Superior temporal gyrus (tissue), 1 donor: ENCODE results near the gene CDC42BPB.

Experiments used
- DNase-seq: peaks from one replicate; pipeline ENCODE4 v3.0.0-alpha.2; 2016; ENCODE audit errors: extremely low spot score

Gene CDC42BPB

DNA sequence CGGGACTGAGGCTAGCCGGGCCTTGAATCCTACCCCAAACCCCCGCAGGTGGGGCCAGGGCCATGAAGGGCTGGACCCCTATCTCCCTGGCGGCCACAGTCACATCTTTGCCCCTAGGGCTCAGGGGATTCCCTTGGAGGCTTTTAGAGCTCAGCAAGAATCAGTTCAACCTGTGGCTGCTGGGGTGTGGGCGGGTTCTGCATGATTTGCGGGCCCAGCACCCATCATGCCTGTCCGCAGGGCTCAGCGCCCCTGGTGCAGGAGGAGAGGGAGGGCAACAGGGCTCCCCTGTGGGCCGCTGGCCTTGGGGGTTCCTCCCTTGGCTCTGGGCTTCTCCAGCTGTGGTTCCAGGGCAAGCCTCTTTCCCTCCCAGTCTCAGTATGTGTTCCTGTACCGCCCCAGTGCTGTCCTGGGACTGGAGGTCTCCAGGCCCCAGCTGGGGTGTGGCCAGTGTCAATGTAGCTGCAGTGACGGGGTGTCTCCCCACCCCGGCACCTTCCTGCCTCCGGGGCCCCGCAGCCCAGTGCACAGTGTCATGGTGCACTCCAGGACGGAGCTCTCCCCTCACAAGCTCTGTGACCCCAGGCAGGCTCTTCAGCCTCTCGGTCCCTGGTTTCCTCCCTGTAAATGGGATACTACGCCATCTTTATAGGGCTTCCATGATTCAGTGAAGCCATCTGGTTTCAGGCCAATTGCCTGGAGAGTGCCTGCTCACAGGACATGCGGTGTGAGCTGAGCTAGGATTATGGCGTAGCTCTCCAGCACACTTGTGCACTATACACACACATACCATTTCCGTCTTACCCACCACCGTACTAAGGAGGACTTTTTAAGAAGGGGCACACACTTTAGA, 16.8 kb upstream of the CDC42BPB start:
- DNase-seq, result no peak

DNA sequence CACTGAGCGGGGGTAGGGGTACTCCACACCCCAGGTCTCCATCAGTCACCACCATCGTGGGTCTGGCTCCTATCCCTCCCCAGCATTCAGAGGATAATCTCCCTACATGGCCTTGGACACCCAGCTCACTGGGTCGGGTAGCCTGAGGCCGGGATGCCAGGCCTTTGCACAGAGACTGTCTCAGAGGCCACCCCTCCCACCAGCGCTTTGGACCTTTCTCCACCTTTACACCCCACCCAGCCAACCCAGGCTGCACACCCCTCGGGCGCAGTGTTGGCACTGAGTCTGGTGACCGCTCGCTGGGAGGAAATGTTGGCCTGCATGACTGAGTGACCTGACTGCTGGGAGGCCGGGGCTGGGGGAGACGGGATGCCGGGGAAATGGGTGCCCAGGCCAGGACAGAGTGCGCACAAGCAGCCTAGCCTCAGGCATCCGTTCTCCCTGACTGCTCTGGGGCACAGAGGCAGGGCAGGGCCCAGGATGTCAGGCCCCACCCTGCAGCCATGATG, 16.1 kb upstream of the CDC42BPB start:
- no peak for DNase-seq

DNA sequence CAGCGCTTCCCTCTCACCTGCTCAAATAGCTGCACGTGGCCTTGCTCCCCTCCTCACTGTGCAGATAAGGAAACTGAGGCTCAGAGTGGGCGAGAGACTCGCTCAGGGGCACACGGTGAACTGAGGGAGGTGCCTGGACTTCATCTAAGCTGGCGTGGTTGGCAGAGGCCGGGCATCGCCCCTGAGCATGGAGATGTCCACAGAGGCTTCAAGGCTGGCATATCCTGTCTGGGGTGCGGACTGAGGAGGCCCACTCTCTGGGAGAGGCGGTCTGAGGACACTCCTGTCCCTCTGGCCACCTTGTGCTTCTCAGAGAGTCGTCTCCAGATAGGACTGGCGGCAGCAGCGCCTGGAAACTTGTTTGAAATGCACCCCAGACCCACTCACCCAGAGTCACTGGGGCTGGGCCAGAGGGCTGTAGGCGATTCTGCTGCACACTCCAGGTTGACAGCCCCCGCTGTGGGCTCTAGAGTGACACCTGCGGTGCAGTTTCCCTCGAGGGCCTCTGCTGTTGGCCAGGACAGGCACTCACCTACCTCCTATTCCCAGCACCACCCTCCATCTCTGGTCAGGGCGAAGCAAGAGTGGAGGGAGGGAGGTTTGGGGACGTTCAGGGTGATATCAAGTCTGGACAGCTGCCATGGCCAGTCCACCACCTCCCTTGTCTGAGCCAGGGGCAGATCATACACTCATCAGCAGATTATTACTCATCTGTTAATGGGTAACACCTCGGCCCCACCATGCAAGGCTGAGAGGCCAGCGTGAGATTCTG, 15.4 kb upstream of the CDC42BPB start:
- no peak for DNase-seq

DNA sequence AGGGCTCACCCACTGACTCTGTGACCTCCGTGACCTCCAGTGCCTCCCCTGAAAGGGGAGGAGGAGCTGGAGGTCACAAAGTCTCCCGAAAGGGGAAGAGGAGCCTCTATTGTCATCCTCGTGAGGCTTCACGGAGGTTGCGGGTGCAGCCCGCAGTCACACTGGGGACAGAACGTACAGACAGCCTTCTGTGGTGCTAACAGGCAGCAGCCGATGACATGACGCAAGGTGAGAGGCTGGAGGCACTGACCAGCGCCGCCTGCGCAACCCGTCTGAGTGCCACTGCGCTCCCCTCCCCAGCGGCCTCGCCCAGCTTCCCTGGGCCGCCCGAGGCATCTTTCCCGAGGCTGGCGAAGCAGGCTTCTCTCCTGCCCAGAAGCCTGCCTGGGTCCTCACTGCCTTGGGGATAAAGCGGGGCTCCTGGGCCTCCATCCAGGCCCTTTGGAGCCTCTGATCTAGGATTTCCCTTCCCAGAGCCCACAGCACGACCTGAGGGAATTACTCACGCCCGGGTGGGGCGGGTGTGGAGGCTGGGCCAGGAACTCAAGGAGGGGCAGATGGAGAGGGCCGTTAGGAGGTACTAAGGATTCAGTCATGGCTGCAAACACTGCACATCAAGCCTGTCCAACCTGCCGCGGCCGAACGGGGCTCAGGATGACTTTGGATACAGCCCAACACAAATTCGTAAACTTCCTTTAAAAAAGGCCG, 14.3 kb upstream of the CDC42BPB start:
- DNase-seq, result no peak

DNA sequence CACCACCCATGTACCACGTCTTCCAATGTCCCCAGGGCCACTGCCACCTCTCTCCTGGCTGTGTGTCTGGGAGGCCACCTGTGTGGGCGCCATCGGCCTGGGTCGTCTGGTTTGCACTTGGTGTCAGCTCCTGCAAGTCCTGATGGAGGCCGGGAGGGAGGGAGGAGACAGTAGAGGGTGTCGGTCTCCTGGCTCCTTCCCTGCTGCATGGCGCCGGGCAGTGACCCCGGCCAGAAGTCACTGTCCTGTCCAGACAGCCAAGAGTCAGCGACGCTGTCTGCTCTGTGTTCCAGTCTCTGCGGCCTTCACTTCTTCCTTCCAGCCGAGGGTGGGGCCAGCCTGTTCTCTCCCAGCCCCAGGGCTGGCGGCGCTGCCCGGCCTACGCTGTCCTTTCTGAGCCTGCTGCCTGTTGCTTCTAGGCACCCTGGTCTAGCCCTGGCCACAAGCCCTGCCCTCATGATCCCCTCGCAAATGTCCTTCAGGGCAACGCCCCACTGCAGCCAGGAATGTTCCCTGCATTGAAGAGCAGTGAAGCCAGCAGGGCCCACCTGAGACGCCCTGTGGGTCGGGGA, 13.7 kb upstream of the CDC42BPB start:
- no peak for DNase-seq

DNA sequence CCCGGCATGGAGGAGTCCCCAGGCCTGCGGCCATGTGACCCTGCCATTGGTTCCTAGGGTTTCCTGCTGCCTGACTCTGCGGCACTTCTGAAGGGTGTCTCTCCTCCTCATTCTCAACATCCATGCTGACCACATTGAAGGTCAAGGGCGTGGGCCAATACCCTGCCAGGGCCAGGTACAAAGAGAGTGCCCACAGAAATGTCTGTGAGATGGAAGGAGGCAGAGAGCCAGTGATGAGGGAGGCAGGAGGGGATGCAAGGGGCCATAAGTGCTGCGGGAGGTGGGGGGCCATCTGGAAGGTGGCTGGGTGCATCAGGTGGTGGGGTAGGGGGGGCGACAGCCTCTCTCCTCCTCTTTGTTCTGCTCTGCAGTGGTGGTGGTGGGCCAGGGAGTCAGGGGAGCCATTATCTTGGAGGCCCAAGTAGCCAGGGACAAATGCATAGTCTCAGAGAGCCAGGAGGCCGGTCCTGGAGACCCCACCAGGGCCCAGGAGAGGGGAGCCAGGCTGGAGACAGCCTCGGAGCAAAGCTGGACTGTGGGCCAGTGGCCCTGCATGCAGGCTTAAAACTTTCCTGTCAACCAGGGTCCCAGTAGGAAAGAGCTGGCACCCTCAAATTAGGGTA, 13.0 kb upstream of the CDC42BPB start:
- DNase-seq, result no peak

DNA sequence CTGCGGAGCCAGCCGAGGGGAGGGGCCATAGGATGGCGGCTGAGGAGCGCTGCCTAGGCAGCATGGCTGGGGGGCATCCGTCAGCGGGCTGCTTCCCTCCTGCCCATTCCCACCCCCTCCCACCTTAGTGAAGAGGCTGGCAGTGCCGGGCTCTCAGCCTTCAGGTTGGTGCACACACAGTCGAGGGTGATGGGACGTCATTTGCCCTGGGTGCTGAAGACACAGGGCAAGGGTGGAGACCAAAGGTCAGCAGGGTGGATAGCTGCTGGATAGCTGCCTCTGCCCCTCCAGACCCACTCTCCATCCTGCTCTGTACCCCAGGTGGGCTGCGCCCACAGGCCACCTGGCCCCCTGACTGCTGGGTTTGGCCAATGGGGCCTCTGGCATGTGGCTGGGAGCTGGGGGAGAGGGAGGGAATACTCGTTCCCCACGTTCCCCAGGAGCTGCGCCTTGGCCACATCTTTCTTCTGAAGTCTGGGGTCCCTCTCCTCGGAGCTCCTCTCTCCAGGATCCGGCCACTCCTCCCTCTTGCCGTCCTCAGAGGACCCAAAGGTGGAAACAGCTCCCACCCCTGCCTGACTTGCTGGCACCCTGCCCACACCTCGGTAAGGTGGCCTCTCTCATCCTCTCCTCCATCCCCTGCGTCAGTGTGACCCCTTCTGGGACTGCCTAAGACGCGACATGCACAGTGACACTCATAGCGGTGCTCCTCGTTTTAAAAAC, 11.2 kb upstream of the CDC42BPB start:
- DNase-seq, result no peak

DNA sequence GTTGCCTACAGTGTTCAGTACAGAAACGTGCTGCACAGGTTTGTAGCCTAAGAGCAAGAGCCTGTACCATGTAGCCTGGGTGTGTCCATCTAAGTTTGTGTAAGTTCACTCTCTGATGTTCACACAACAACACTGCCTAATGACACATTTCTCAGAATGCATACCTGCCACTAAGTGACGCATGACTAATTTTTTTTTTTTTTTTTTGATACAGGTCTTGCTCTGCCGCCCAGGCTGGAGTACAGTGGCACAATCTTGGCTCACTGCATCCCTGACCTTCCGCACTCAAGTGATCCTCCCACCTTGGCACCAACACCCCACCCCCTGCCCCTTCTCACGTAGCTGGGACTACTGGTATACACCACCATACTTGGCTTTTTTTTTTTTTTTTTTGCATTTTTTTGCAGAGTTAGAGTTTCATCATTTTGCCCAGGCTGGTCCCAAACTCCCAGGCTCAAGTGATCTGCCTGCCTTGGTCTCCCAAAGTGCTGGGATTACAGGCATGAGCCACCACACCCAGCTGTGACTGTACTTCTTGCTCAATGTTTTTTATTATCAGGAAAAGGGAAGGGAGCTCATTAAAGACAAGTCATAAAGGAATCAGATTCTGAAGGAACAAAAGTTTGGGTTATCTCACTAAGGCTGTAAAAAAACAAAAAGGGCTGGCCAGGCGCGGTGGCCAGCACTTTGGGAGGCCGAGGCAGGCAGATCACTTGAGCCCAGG, 10.0 kb upstream of the CDC42BPB start:
- no peak for DNase-seq

DNA sequence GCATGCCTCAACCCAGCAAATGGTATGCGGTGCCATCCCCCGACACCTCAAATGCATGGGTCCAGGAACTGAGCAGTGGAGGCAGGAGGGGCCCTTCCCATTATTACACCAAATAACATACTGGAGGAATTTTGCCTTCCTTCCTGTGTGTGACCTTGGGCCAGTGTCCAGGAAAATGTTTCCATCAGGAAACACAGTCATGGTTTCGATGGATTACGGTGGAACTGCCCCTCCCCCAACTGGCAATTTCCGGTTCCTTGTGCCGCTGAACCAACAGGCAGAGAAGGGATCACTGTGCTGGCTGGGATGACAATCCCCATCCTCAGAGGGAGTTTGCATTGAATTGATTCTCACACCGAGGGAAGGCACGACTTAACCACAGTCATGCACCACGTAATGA, 9.1 kb upstream of the CDC42BPB start:
- DNase-seq, result no peak

DNA sequence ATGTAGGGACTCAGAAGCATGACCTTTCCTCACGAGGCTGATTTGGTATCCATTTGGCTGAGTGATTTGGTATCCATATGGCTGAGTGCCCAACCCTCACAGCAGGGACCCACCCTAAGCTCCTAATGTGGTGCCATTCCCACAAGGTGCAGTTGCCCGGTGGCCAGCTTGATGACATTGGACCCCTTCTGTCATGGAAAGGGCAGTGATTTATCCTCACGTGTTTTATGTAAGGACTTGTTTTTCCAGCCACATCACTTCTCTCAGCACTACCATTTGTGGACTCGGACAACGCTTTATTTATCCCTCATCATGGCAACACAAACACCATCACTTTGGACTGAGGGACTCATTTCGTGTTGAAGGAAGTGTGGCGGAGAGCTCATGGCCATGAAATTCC, 8.5 kb upstream of the CDC42BPB start:
- DNase-seq, result no peak

DNA sequence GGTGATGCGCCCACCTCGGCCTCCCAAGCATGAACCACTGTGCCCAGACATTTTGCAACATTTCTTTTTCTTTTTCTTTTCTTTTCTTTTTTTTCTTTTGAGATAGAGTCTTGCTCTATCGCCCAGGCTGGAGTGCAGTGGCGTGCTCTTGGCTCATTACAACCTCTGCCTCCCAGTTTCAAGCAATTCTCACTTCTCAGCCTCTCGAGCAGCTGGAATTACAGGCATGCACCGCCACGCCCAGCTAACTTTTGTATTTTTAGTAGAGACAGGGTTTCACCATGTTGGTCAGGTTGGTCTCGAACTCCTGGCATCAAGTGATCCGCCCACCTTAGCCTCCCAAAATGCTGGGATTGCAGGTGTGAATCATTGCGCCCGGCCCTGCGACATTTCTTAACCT, 7.6 kb upstream of the CDC42BPB start:
- no peak for DNase-seq

DNA sequence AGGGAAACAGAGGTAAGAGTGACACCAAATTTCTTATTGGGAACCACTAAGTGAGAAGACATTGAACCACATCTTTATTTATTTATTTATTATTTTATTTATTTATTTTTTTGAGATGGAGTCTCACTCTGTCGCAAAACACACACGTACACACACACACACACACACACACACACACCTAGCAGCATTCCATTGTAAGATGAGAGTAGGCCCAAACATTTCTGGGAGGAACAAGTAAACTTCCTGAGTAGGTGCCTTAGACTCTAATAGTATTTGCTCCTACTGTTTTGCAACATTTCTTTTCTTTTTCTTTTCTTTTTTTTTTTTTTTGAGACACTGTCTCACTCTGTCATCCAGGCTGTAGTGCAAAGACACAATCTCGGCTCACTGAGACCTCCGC, 7.1 kb upstream of the CDC42BPB start:
- DNase-seq, result no peak

DNA sequence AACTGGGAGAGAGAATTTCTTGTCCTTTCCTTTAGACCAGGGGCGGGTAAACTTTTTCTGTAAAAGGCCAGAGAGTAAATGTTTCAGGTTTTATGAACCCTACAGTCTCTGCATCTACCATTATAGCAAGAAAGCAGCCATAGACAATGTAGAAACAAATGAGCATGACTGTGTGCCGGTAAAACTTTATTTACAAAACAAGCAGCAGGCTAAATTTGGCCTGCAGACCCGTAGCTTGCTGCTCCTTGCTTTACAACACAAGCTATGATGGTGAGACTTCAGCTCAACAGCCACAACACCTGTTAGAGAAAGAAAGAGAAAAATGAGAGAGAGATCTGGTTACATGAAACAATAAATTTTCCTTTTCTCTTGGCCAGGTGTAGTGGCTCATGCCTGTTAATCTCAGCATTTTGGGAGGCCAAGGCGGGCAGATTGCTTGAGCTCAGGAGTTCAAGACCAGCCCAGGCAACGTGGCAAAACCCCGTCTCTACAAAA, 4.2 kb upstream of the CDC42BPB start:
- DNase-seq, result no peak

DNA sequence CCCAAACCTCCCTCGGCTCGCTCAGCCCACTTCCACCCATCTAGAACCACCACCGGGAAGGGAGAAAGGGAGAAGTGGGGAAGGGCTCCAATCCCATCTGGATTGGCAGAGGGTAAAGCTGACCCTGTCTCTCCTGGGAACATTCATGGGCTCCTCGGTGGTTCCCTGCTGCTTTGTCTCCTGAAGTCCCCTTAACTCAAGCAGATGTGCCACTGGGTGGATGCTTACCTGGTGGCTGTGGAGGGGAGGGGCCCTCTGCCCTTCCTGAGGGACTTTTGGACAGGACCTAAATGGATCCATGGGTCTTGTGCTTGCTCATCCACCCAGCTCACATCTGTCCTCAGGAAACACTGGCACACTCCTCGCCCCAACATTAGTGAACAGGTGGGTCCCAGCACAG, 2.2 kb upstream of the CDC42BPB start:
- no peak for DNase-seq

DNA sequence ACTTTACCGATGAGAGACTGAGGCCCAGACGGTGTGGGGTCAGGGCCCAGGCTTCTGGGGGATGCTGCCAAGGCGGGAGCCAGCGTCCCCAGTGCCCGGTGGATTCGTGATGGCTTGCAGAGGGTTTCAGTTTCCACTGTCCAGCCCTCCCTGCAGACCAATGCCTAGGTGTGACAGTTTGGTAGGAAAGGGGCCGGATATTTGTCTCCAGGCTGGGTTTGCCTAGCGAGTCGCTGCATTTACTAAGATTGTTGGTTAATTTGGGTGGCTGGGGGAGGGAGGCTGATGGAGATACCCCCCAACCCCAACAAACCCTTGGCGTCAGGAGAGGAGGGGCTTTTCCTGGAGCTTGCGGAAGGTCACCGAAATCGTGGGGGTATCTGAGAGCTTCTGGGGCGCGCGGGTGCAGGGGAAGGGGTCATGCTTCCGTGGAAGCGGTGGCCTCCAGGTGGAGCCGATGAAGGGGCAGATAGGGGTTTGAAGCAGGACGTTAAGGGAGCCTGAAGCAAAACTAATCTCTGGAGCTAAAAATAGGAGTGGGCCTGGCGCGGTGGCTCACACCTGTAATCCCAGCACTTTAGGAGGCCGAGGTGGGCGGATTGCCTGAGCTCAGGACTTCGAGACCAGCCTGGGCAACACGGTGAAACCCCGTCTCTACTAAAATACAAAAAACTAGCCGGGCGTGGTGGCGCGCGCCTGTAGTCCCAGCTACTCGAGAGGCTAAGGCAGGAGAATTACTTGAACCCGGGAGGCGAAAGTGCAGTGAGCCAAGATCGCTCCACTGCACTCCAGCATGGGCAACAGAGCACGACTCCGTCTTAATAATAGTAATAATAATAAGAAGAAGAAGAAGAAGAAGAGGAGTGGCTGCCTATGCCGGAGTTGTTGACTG, 1.1 kb upstream of the CDC42BPB start:
- DNase-seq, result no peak

DNA sequence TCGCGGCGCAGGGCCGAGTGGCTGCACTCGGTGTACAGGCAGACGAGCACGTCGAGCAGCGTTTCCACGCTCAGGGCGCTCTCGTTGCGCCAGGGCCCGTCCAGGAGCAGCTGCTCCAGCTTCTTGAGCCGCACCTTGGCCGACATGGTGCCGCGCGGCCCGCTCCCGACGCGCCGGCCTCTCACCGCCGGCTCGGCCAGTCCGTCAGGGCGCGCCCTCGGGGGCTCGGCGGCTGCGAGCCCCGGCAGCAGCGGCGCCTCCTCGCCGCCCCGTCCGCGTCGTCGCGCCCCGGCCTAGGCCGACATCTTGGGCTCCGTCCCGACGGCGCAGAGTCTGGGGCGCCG, 349 bp downstream of the CDC42BPB start:
- DNase-seq, result no peak

DNA sequence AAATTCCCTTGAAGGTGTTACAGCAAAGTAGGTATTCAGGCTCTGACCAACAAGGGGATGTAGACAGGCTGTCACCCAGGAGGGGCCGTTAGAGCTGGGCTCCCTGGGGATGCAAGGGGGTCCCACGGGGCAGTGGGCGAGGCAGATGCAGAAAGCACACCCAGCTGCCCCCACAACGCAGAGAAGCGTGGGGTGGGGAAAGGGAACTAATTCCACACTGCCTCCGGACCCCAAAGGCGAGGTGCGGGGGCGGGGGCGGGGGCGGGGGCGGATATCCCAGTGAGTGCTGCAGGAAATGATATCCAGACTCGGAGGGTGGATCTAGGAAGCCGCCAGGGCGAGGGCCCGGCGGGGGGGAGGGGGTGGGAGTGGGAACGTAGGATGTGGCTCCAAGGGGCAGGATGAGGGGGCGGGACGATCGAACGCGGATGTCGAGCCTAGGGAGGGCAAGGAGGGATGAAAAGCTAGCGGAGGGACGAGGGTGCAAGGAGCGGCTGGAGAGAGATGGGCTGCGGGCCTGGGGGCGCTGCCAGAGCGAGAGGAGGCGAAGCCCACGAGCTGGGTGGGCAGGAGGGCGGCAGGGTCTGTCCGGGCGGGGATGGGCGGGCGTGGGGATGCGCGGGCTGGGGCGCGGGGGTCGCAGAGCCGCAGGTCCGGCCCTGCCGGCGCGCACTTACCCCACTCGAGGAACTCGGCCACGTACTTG, 874 bp downstream of the CDC42BPB start:
- DNase-seq, result no peak

DNA sequence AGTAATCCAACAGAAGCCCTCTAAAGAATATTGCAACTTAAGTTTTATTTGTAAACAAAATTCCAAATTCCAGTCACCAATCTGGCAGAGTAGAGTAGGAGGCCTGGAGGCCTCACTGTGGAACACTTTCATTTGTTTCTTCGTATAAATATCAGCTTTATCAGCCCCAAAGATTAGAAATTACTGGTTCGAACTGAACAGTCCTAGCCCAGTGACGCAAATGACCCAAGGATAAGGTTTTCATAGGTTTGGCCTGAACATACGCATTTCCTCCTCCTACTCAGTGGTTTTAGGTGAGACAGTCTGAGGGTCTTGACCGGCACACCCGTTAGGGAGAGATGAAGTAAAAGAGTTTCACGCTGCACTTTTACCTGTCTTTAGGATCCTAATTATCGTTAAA, 1.7 kb downstream of the CDC42BPB start:
- DNase-seq, result no peak
